ENCODE results near the gene EPHB4.
"Not testable (repeated sequence)": the region's sequence is repeated elsewhere in the genome, so short reads cannot be mapped to it uniquely, and the experiment has no call there.

The EPHB4 gene

DNA sequence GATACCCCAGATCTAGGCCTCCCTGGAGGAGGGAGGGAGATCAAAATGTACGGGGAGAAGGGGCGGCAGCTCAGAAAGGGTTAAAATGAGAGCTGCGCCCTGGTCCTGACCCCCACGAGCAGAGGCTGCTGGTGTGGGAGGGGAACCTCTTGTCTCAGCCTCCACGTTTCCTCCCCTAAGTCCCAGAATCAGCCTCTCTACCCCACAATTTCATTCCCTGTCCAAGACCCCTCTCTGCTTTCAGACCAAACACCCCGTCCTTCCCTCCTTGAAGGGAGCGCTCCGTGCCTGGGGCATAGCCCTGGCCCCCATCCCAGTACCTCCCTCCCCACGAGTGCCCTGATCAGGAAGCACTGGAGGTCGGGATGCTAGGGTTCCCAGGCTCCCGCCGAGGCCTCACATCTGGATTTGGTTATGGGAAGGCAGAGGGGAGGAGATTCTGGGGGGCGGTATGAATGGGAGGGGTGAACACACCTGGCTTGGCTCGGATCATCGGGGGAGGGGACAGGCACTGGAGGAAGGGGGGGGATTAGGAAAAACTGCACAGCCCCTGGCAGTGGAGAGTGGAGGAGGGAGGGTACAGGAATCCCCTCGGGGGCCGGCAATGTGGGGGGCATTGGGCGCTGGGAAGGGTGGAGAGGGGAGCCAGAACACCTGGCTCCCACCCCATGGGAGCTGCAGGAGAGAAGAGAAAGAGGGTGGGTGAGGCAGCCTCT is 2.7 kb downstream of the EPHB4 start:
- no peak overlapping the region for H3K4me3 ChIP-seq (ENCODE audit: low read length)
- DNase-seq (ENCODE audit: low read depth, low spot score), result no peak

GRCh38 chr7:100823534-100823933 is 3.8 kb downstream of the EPHB4 start:
- no peak for DNase-seq (ENCODE audit: low read depth, low spot score)
- no peak overlapping the region for H3K4me3 ChIP-seq (ENCODE audit: low read length)

DNA sequence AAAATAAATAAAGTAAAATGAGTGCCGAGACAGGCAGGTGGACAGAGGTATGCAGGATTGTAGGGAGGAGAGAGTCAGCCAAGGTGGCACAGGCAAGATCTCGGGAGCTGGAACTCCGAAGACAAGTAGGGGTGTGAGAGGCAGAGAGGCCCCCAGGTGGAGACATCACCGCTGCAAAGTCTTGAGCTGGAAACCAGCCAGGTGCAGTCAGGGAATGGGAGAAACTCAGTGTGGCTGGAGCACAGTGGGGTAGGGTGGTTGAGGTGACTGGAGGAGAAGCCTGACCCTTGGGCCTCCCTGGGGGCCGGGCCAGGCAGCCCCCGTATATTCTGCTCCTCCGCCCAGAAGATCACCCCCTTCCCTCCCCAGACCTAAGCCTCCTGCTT is 4.2 kb downstream of the EPHB4 start:
- no peak for DNase-seq (ENCODE audit: low read depth, low spot score)
- no peak overlapping the region for H3K4me3 ChIP-seq (ENCODE audit: low read length)

GRCh38 chr7:100822236-100823139 is 4.8 kb downstream of the EPHB4 start:
- no peak overlapping the region for H3K4me3 ChIP-seq (ENCODE audit: low read length)
- no peak for DNase-seq (ENCODE audit: low read depth, low spot score)

- no peak overlapping the region for H3K4me3 ChIP-seq (ENCODE audit: low read length)
- no peak for DNase-seq (ENCODE audit: low read depth, low spot score)
Observed at GRCh38 chr7:100819586-100819985, 7.7 kb downstream of the EPHB4 start.

DNA sequence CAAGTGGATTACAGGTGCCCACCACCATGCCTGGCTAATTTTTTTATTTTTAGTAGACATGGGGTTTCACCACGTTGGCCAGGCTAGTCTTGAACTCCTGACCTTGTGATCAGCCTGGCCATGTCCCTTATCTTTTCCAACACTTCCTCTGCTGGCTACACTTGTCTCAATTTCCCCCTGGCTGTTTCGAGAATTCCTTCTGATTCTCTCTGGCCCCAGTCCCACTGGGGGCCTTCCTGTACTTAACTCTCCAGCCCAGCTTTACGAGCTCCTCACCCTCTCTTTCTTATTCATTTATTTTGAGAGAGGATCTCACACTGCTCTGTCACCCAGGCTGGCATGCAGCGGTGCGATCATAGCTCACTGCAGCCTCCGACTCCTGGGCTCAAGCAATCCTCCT is 8.5 kb downstream of the EPHB4 start:
- no peak for DNase-seq (ENCODE audit: low read depth, low spot score)
- no peak overlapping the region for H3K4me3 ChIP-seq (ENCODE audit: low read length)

- no peak overlapping the region for H3K4me3 ChIP-seq (ENCODE audit: low read length)
- DNase-seq (ENCODE audit: low read depth, low spot score), result no peak
Observed at GRCh38 chr7:100818366-100818765, 9.0 kb downstream of the EPHB4 start.

- no peak for DNase-seq (ENCODE audit: low read depth, low spot score)
- H3K4me3 ChIP-seq (ENCODE audit: low read length), result no peak overlapping the region
Observed at GRCh38 chr7:100817097-100817496, 10.2 kb downstream of the EPHB4 start.

DNA sequence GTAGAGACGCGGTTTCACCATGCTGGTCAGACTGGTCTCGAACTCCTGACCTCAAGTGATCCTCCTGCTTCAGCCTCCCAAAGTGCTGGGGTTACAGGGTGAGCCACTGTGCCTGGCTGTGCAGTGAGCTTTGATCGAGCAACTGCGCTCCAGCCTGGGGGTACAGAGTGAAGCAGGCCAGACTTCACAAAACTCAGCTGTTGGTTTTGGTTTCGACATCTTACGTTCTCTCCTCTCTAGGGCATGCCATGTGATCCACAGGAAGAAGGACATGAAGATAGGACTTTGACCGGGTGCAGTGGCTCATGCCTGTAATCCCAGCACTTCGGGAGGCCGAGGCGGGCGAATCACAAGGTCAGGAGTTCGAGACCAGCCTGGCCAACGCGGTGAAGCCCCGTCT is 10.8 kb downstream of the EPHB4 start:
- H3K4me3 ChIP-seq (ENCODE audit: low read length), result not testable (repeated sequence)

DNA sequence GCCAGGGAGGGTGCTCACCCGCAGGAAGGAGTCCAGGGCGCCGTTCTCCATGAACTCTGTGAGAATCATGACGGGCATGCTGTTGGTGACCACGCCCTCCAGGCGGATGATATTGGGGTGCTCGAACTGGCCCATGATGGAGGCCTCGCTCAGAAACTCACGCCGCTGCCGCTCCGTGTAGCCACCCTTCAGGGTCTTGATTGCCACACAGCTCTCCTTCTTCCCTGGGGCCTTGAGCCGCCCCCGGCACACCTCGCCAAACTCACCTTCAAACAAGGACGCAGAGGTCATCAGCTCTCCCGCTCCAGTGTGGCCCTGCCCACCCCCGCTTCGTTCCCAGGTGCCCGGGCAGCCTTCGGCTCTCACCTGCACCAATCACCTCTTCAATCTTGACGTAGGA is 14.6 kb downstream of the EPHB4 start:
- DNase-seq (ENCODE audit: low read depth, low spot score), result no peak

More for the DNA sequence above, 10.8 kb downstream of the EPHB4 start:
- DNase-seq (ENCODE audit: low read depth, low spot score), result not testable (repeated sequence)

DNA sequence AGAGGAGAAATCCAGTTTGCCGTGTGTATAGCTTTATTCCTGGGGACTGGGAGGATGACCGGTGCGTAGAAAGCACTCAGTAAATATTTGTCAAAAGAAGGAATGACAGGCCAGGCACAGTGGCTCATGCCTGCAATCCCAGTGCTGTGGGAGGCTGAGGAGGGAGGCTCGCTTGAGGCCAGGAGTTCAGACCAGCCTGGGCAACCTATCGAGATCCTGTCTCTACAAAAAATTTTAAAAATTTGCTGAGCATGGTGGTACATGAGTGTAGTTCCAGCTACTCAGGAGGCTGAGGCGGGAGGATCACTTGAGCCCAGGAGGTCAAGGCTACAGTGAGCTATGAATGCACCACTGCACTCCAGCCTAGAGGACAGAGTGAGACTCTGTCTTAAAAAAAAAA is 15.8 kb downstream of the EPHB4 start:
- no peak overlapping the region for H3K4me3 ChIP-seq (ENCODE audit: low read length)
- no peak for DNase-seq (ENCODE audit: low read depth, low spot score)

More for the DNA sequence above, 14.6 kb downstream of the EPHB4 start:
- H3K4me3 ChIP-seq (ENCODE audit: low read length), result no peak overlapping the region

DNA sequence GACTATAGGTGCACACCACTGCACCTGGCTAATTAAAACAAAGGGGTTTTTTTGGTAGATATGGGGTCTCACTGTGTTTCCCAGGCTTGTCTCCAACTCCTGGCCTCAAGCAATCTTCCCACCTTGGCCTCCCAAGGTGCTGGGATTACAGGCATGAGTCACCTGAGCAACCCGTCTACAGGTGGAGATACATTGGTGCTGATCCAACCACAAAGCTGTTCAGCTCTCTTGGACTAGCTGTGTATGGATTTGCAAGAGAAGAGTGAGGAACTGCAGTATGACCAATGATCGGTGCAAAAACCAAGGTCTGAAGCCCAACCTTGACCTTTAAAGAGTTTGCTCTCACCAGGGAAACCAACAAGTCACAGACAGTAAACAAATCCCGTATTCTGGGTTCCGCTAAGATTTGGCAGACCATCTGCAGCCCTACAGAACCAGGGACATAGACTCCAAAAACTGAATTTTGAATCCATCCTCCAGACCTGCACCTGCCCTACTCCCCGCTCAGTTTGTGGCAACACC is 18.9 kb downstream of the EPHB4 start:
- no peak overlapping the region for H3K4me3 ChIP-seq (ENCODE audit: low read length)
- no peak for DNase-seq (ENCODE audit: low read depth, low spot score)

- DNase-seq (ENCODE audit: low read depth, low spot score); H3K4me3 ChIP-seq (ENCODE audit: low read length): not testable (repeated sequence)
Observed at GRCh38 chr7:100806883-100807282, 20.4 kb downstream of the EPHB4 start.

GRCh38 chr7:100806276-100806675 is 21.0 kb downstream of the EPHB4 start:
- no peak for DNase-seq (ENCODE audit: low read depth, low spot score)
- no peak overlapping the region for H3K4me3 ChIP-seq (ENCODE audit: low read length)

DNA sequence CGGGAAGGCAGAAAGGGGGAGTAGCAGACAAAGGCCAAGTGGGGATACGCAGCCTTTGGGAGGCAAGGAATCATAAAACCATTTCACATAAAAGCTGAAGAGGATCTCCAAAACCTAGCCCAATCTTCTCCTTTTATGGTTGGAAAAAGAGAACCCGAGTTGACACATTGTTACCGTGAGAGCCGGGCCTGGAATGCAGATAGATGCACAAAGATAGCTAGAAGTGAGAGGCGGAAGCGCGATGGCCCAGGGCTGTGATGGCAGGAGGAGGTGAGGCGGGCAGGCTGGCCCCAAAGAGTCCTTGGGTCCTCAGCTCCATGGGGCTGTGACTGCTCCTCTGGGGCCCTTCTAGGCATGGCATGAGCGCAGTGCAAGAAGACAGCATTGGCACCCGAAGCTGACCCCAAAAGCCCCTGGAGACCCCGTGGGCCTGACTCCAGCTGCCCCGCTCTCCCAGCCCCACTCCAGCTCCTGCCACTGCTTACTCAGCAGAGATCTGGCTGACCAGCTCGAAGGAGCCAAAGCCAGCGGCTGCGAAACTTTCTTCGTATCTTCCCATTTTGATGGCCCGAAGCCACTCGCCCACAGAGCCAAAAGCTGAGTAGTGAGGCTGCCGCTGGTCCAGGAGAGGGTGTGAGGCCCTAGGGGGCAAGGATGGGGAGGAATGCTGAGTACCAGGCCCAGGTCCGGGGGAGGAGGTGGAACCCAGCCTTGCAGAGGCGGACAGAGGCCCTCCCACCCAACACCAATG is 22.5 kb downstream of the EPHB4 start:
- DNase-seq (ENCODE audit: low read depth, low spot score), result no peak
- H3K4me3 ChIP-seq (ENCODE audit: low read length), result no peak overlapping the region

GRCh38 chr7:100803398-100804161 is 23.7 kb downstream of the EPHB4 start:
- H3K4me3 ChIP-seq (ENCODE audit: low read length), result no peak overlapping the region
- DNase-seq (ENCODE audit: low read depth, low spot score), result peak; percentile 69

DNA sequence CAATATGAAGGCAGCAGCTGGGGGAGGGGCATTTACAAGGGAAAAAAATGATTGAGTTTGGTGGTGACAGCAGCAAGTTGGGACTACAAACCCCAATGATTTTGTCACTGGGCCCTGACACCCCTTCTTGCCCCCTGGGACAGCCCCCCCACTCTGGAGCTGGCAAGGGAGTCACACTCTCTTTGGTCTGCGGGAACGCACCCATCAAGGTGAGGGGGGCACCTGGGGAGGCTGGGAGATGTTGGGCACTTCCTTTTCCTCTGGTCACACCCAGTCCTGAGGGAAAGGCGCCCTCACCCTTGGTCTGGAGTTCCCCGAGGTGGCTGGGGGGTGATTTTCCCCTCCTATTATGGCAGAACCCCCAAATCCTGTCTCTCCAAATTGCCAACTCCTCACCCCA is 24.4 kb downstream of the EPHB4 start:
- H3K4me3 ChIP-seq (ENCODE audit: low read length), result no peak overlapping the region
- no peak for DNase-seq (ENCODE audit: low read depth, low spot score)

DNA sequence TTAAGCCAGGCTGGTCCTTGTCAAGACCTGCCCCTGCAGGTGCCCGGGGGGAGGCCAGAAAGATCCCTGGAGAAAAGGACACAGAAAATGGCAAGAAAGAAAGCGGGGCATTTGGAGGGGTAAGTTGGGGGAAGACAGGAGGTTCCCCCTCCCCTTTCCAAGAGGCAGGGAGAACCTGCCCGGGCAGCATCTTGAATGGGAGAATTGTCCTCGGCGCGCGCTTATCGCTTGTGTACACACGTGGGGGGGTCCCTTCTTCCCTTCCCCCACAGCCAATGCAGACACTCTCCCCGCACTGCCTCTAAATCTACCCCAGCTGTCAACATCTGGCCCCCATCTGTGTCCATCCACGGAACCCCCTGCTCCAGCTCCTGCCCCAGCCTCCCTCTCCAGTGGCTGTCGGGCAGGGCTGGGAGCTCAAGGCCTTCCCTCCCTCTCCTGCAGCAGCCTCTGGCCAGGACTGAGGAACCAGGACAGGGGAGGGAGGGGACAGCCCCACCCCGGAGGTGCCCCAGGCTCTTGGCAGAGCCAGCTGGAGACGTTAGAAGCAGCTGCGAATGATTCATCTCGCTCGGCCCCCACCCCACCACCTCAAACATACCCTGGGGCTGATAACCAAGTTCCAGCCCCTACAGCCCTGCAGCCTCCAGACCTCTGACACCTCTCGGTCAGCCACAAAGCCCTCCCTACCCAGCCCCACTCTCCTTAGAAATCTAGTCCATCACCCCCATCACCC is 25.3 kb downstream of the EPHB4 start:
- no peak for DNase-seq (ENCODE audit: low read depth, low spot score)
- no peak overlapping the region for H3K4me3 ChIP-seq (ENCODE audit: low read length)

Measured in Jurkat, Clone E6-1 (cell line).